H4 (cell line): ENCODE data around the gene VGLL4. TPM values are rescaled to one million over a fixed set of nuclear protein-coding genes. Genes with fewer than 3 reads are reported as not detected.
A peak's percentile ranks its signal among the peaks of the same experiment; 100 is the strongest.
"Not testable (repeated sequence)": the region's sequence is repeated elsewhere in the genome, so short reads cannot be mapped to it uniquely, and the experiment has no call there.

Experiments
- DNase-seq: peaks from one replicate; pipeline ENCODE4 v3.0.0-alpha.2; 2015; ENCODE audit warnings: low spot score
- total RNA-seq: library from RNA; depleted of rRNA; stranded (reverse); fragments of >200 nt; shearing (Covaris generic); gene quantifications from 2 replicates; pipeline ENCODE4 v1.2.3, GENCODE V29; 2014

Gene VGLL4
- total RNA-seq, 1 experiment from 2014 or later: 30.8 TPM

GRCh38 chr3:11606865-11607440, 36.8 kb downstream of the VGLL4 start:
- no peak for DNase-seq

DNA sequence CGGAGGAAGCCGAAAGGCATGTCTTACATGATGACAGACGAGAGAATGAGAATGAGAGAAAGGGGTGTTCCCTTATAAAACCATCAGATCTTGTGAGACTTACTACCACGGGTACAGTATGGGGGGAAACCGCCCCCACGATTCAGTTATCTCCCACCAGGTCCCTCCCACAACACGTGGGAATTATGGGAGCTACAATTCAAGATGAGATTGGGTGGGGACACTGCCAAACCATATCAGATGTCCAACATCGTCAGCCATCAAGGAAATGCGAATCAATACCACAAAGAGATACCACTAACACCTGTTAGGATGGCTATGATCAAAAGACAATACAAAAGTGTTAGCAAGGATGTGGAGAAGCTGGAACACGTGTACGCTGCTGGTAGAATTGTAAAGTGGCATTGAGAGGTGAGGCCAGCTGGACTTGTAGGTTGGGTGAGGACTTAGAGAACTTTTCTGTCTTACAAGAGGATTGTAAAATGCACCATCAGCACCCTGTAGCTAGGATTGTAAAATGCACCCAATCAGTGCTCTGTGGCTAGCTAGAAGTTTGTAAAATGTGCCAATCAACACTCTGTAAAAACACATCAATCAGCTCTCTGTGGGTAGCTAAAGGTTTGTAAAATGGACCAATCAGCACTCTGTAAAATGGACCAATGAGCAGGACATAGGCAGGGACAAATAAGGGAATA, 37.5 kb downstream of the VGLL4 start:
- DNase-seq: no peak

GRCh38 chr3:11605398-11605797, 38.3 kb downstream of the VGLL4 start:
- no peak for DNase-seq

DNA sequence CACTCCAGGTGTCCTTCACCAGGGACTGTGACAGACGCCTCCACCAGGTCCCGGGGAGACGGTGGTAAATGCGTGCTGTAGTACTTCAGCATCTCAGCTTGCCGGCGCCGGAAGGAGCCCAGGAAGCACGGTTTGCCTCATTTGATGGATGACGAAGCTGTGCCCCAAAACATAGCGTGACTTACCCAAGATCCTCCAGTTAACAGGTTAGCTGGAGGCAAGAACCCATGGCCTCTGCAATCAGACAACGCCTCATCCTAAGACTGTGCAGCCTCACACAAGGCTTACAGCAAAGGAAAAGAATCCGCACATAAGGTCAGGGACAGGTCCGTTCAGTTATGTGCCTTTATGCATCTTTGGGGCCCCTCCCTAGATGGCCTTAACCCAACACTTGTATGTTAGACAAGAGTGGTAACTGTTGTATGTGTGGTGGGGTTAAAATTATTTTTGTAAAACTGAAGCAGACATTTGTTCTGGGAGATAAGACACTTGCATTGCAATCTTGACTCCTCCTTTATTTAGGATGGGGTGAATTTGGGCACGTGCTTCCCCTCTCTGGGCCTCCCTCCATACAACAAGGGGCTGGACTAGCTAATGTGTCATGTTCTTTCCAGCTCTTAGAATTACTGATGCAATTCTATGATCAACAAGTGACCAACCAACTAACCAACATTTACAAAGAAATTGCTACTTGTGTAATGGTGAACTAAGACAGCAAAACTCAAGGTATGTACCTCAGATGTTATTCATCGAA, 39.4 kb downstream of the VGLL4 start:
- peak; percentile 32 for DNase-seq

DNA sequence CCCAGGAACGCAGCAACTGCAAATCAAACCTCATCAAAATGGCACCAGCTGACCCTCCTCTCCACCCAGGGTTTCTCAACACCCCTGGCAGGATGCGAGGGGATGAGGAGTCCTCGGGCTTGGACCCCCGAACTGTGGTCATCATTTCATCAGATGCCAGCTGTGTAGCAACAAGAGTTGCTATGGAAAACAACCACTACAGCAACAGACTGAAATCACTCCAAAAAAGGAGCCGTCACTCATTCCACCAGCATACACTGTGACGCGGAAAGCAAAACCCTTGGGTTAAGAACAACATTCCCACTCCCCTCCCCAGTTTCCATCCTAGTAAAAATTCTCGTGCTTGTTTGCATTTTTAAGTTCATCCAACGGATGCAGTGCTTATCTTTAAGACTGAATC, 40.1 kb downstream of the VGLL4 start:
- DNase-seq: no peak

GRCh38 chr3:11602886-11603527, 40.7 kb downstream of the VGLL4 start:
- DNase-seq: no peak

- no peak for DNase-seq
Measured at GRCh38 chr3:11602239-11602840, 41.4 kb downstream of the VGLL4 start.

DNA sequence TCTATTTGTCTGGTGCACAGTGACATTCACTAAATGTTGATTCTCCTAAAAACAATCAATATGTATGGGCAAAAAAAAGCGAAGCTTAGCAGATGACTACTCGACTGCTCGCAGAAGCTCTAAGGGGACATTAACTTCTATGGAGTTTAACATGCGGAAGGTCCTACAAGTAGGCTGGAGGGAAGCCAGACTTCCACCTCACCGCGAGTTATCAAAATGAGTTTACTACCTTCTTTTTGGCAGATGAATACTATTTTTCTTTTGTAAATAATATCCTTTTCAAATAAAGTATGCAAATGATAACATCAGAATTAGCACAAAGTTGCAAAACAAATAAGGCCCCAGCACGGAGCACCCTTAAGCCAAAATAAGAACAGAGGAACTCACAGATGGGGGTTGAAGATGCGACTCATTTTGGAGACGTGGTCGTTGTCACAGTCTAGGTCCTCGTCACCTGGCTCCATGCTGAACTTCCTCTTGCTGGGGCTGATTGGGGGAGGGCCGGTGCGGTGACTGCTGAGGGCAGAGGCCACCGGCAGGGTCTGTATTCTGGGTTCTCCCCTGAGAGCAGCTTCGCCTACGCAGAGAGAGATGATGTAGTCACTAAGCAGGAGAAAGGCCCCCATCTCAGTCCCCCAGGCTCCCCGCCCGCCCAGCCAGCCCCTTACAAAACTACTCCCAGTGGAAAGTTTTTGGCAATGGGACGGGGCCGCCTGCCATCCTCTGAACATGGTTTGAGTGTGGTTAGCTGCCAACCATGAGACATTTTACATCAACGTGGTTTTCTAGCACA, 42.1 kb downstream of the VGLL4 start:
- DNase-seq: peak; percentile 51

- peak; percentile 98 for DNase-seq
Measured at GRCh38 chr3:11600501-11601282, 43.0 kb downstream of the VGLL4 start.

GRCh38 chr3:11596387-11596786, 47.3 kb downstream of the VGLL4 start:
- DNase-seq: no peak

GRCh38 chr3:11595024-11595423, 48.7 kb downstream of the VGLL4 start:
- not testable (repeated sequence) for DNase-seq

GRCh38 chr3:11593318-11594034, 50.2 kb downstream of the VGLL4 start:
- no peak for DNase-seq

DNA sequence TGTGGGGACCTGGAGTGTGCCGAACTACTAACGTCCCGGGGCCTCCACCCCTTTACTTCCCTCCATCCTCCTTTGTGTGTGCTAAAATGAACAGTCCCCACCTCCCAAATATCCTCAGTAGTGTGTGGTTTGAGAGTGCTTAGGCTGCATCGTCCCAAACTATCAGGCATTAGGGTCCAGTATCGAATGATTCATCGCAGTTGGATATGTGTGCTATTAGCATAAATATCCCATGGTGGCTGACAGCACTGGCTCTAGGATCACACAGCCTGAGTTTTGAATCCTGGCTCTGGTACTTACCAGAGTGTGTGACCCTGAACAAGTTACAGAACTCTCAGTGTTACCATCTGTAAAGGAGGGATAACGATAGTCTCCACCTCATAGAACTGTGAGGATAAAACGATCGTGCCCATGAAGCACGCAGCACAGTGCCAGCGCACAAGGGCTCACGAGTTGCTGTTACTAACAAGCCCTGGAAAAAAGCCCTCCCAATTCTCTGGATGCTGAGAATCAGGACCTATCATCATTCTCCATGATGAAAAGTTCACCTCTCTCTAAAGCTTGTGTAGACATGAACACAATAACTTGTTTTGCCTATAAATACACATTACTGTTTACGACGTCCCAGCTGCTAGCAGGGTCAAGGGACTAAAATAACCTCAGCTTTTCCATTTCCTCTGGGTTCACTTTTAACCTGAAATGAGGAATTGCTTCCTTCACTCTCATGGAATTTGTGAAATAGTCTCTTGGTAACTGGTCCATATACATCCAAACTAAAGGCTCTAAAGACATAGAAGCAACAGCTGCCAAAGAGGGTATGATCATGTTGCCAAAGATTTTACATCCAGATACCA, 51.0 kb downstream of the VGLL4 start:
- no peak for DNase-seq

- DNase-seq: peak; percentile 87
Measured at GRCh38 chr3:11591391-11592282, 52.1 kb downstream of the VGLL4 start.

- DNase-seq: no peak
Measured at GRCh38 chr3:11591002-11591355, 52.7 kb downstream of the VGLL4 start.

DNA sequence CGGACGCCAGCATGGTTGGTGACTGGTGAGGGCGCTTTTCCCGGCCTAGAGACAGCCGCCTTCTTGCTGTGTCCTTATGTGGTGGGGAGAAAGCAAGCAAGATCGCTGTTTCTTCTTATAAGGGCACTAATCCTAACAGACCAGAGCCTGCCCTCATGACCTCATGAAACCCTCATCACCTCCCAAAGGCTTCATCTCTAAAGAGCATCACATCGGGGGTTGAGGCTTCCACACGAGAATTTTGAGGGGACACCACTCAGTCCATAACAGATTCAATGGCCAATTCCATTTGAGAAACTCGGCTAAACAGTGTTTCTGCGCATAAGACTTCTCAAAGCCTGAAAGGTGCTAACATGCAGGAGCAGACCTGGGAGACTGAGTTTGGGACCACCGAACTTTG, 54.0 kb downstream of the VGLL4 start:
- DNase-seq: no peak

GRCh38 chr3:11588755-11589154, 55.0 kb downstream of the VGLL4 start:
- no peak for DNase-seq

DNA sequence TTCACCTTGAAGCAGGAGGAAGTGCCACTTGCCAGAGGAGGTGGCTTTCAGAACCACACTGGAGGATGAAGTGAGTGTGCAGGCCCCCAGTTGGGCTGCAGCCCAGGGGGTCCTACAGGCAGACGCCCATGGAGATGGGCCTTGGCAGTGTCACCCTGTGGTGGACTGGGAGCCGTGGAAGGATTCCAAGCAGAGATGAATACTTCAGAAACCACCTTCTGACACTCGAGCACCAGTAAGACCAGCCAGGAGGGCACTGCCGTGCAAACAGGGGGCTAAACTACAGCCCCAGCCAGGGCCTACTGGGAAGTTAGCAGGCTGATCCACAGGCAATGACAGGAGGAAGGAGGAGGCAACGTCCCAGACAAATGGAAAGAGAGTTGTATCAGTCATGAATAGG, 55.4 kb downstream of the VGLL4 start:
- no peak for DNase-seq
